ENCODE data around the gene LHX5. TPM values are rescaled to one million over a fixed set of nuclear protein-coding genes. Genes with fewer than 3 reads are reported as not detected.

LHX5 gene
- total and polyA plus RNA-seq, 4 donors, result not detected

DNA sequence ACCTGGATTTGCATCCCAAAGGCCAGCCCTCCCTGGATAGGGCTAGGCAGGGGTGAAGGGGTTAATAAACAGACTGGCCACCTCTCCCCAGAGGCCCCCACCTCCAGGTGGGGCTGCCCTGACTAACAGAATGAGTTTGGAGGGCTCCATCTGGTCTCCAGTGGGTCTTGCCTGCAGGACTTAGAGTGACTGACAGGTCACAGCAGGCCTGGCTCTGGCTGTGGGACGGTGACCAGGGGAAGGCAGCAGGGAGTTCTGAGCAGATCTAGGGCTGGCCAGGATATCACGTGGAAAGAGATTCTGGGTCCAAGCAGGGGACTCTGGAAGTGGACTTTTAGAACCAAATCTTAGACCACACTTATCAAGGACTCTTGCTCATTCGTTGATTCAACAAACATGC is 40.9 kb upstream of the LHX5 start:
- WGBS, result 15% methylated on average over 3 of the region's 3 CpGs
- DNase-seq (ENCODE audit: low spot score), result no peak
- H3K9me3 ChIP-seq (ENCODE audit: control insufficient read depth in 4 of 4, low read length in 3 of 4), result peaks cover 0 to 10% (median 3%) of the 10 kb centered on the region in 4 donors
- H3K4me3 ChIP-seq (ENCODE audit: low read depth in 1 of 3, low read length in 3 of 3), result no peak overlapping the region
- no peaks in the 10 kb centered on the region for H3K4me1 ChIP-seq (ENCODE audit: control insufficient read depth in 4 of 4, insufficient read depth in 4 of 4, low read length in 3 of 4)
- no peak overlapping the region for H3K27ac ChIP-seq (ENCODE audit: low read depth in 1 of 2, low read length in 2 of 2)
- TF ChIP-seq, protein P1, sequence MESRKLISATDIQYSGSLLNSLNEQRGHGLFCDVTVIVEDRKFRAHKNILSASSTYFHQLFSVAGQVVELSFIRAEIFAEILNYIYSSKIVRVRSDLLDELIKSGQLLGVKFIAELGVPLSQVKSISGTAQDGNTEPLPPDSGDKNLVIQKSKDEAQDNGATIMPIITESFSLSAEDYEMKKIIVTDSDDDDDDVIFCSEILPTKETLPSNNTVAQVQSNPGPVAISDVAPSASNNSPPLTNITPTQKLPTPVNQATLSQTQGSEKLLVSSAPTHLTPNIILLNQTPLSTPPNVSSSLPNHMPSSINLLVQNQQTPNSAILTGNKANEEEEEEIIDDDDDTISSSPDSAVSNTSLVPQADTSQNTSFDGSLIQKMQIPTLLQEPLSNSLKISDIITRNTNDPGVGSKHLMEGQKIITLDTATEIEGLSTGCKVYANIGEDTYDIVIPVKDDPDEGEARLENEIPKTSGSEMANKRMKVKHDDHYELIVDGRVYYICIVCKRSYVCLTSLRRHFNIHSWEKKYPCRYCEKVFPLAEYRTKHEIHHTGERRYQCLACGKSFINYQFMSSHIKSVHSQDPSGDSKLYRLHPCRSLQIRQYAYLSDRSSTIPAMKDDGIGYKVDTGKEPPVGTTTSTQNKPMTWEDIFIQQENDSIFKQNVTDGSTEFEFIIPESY (IDR thresholded peaks at IDR 0.05), result no peak
- TF ChIP-seq, protein P2, sequence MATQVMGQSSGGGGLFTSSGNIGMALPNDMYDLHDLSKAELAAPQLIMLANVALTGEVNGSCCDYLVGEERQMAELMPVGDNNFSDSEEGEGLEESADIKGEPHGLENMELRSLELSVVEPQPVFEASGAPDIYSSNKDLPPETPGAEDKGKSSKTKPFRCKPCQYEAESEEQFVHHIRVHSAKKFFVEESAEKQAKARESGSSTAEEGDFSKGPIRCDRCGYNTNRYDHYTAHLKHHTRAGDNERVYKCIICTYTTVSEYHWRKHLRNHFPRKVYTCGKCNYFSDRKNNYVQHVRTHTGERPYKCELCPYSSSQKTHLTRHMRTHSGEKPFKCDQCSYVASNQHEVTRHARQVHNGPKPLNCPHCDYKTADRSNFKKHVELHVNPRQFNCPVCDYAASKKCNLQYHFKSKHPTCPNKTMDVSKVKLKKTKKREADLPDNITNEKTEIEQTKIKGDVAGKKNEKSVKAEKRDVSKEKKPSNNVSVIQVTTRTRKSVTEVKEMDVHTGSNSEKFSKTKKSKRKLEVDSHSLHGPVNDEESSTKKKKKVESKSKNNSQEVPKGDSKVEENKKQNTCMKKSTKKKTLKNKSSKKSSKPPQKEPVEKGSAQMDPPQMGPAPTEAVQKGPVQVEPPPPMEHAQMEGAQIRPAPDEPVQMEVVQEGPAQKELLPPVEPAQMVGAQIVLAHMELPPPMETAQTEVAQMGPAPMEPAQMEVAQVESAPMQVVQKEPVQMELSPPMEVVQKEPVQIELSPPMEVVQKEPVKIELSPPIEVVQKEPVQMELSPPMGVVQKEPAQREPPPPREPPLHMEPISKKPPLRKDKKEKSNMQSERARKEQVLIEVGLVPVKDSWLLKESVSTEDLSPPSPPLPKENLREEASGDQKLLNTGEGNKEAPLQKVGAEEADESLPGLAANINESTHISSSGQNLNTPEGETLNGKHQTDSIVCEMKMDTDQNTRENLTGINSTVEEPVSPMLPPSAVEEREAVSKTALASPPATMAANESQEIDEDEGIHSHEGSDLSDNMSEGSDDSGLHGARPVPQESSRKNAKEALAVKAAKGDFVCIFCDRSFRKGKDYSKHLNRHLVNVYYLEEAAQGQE (IDR thresholded peaks at IDR 0.05), result no peak
- TF ChIP-seq RXRA (IDR thresholded peaks at IDR 0.05), result no peak
- TF ChIP-seq HNF4A (conservative IDR thresholded peaks at IDR 0.05), result no peak
- TF ChIP-seq, protein P3, sequence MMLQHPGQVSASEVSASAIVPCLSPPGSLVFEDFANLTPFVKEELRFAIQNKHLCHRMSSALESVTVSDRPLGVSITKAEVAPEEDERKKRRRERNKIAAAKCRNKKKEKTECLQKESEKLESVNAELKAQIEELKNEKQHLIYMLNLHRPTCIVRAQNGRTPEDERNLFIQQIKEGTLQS (IDR thresholded peaks at IDR 0.05), result no peak
- no peak for TF ChIP-seq FOXA2 (IDR thresholded peaks at IDR 0.05)
- TF ChIP-seq YY1 (IDR thresholded peaks at IDR 0.05), result no peak
- no peak for TF ChIP-seq HNF4G (IDR thresholded peaks at IDR 0.05)
- no peak for TF ChIP-seq RAD21 (IDR thresholded peaks at IDR 0.05)
- TF ChIP-seq FOXA1 (IDR thresholded peaks at IDR 0.05), result no peak
- TF ChIP-seq EGR1 (IDR thresholded peaks at IDR 0.05; ENCODE audit: low read depth in 2 of 2), result no peak
- TF ChIP-seq, protein P4, sequence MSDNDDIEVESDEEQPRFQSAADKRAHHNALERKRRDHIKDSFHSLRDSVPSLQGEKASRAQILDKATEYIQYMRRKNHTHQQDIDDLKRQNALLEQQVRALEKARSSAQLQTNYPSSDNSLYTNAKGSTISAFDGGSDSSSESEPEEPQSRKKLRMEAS (IDR thresholded peaks at IDR 0.05), result no peak
- no peak for TF ChIP-seq TAF1 (conservative IDR thresholded peaks at IDR 0.05)
- no peak for TF ChIP-seq NR2F2 (IDR thresholded peaks at IDR 0.05)
- H3K36me3 ChIP-seq (ENCODE audit: control insufficient read depth in 4 of 4, insufficient read depth in 3 of 4, low read depth in 1 of 4, low read length in 3 of 4), result no peaks in the 10 kb centered on the region
- H3K9ac ChIP-seq (ENCODE audit: low read depth in 1 of 2, low read length in 2 of 2), result no peak overlapping the region
- H3K27me3 ChIP-seq (ENCODE audit: control insufficient read depth in 4 of 4, insufficient read depth in 4 of 4, low read length in 3 of 4), result peaks cover 0 to 13% (median under 1%) of the 10 kb centered on the region in 4 donors

DNA sequence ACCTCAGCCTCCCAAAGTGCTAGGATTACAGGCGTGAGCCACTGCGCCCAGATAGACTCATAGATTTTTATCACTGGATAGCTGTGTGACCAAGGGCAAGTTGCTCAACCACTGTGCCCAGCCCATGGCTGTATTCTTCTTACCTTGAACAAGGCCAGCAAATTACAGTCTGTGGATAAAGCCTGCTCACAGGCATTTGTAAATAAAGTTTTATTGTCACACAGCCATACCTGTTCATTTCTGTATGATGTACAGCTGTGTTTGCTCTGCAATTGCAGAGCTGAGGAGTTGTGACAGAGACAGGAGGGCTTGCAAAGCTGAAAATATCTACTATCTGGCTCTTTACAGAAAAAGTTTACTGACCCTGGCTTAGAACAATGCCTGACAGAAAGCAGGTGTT is 35.2 kb upstream of the LHX5 start:
- TF ChIP-seq, protein P4 (IDR thresholded peaks at IDR 0.05), result no peak
- TF ChIP-seq, protein P3 (IDR thresholded peaks at IDR 0.05), result no peak
- WGBS, result 48% methylated on average over 2 of the region's 2 CpGs
- Histone ChIP-seq H3K36me3 (ENCODE audit: control insufficient read depth in 4 of 4, insufficient read depth in 3 of 4, low read depth in 1 of 4, low read length in 3 of 4) (no peaks in the 10 kb centered on the region), H3K9me3 (ENCODE audit: control insufficient read depth in 4 of 4, low read length in 3 of 4) (peaks cover 0 to 7% (median 3%) of the 10 kb centered on the region in 4 donors), H3K9ac (ENCODE audit: low read depth in 1 of 2, low read length in 2 of 2) (no peak overlapping the region), H3K4me3 (ENCODE audit: low read depth in 1 of 3, low read length in 3 of 3) (no peak overlapping the region), H3K27ac (ENCODE audit: low read depth in 1 of 2, low read length in 2 of 2) (no peak overlapping the region), H3K4me1 (ENCODE audit: control insufficient read depth in 4 of 4, insufficient read depth in 4 of 4, low read length in 3 of 4) (no peaks in the 10 kb centered on the region), H3K27me3 (ENCODE audit: control insufficient read depth in 4 of 4, insufficient read depth in 4 of 4, low read length in 3 of 4) (peaks cover 0 to 19% (median 1%) of the 10 kb centered on the region in 4 donors)
- no peak for DNase-seq (ENCODE audit: low spot score)
